ENCODE data around the gene MMP28. TPM values are rescaled to one million over a fixed set of nuclear protein-coding genes. Genes with fewer than 3 reads are reported as not detected.

The MMP28 gene
- polyA plus RNA-seq, 3 donors, result 3.3 to 32.2 (median 18.7) TPM

GRCh38 chr17:35804658-35805192 lies 9.3 kb upstream of the MMP28 start:
- H3K27ac ChIP-seq (ENCODE audit: low read depth, low read length), result no peak overlapping the region
- WGBS, 3 donors, result 17 to 30% (median 25%) methylated on average over 1 of the region's 1 CpG

GRCh38 chr17:35801583-35802224 lies 6.3 kb upstream of the MMP28 start:
- H3K27ac ChIP-seq (ENCODE audit: low read depth, low read length), result no peak overlapping the region

GRCh38 chr17:35799942-35800341 lies 4.5 kb upstream of the MMP28 start:
- no peak overlapping the region for H3K27ac ChIP-seq (ENCODE audit: low read depth, low read length)

More at GRCh38 chr17:35801583-35802224, 6.3 kb upstream of the MMP28 start:
- WGBS, 3 donors, result 39 to 71% (median 43%) methylated on average over 9 of the region's 9 CpGs

GRCh38 chr17:35797918-35798317 lies 2.5 kb upstream of the MMP28 start:
- no peak overlapping the region for H3K27ac ChIP-seq (ENCODE audit: low read depth, low read length)

GRCh38 chr17:35797370-35797769 lies 1.9 kb upstream of the MMP28 start:
- 57 to 72% (median 70%) methylated on average over 4 of the region's 4 CpGs for WGBS, 3 donors
- H3K27ac ChIP-seq (ENCODE audit: low read depth, low read length), result no peak overlapping the region

More at GRCh38 chr17:35797918-35798317, 2.5 kb upstream of the MMP28 start:
- WGBS, 3 donors, result 74 to 88% (median 78%) methylated on average over 5 of the region's 5 CpGs

GRCh38 chr17:35796942-35797341 lies 1.5 kb upstream of the MMP28 start:
- 86 to 94% (median 90%) methylated on average over 1 of the region's 1 CpG for WGBS, 3 donors
- no peak overlapping the region for H3K27ac ChIP-seq (ENCODE audit: low read depth, low read length)

- 30 to 34% (median 33%) methylated on average over 8 of the region's 8 CpGs for WGBS, 3 donors
Observed at GRCh38 chr17:35795871-35796265, 427 bp upstream of the MMP28 start.

GRCh38 chr17:35793257-35793656 lies 2.2 kb downstream of the MMP28 start:
- H3K27ac ChIP-seq (ENCODE audit: low read depth, low read length), result no peak overlapping the region
- WGBS, 3 donors, result 59 to 74% (median 70%) methylated on average over 3 of the region's 3 CpGs

More at GRCh38 chr17:35795871-35796265, 427 bp upstream of the MMP28 start:
- H3K27ac ChIP-seq (ENCODE audit: low read depth, low read length), result no peak overlapping the region

- no peak overlapping the region for H3K27ac ChIP-seq (ENCODE audit: low read depth, low read length)
Observed at GRCh38 chr17:35791681-35792350, 3.6 kb downstream of the MMP28 start.

GRCh38 chr17:35790841-35791240 lies 4.6 kb downstream of the MMP28 start:
- no peak overlapping the region for H3K27ac ChIP-seq (ENCODE audit: low read depth, low read length)

More at GRCh38 chr17:35791681-35792350, 3.6 kb downstream of the MMP28 start:
- WGBS, 3 donors, result 54 to 84% (median 81%) methylated on average over 9 of the region's 9 CpGs

GRCh38 chr17:35788477-35789368 lies 6.7 kb downstream of the MMP28 start:
- H3K27ac ChIP-seq (ENCODE audit: low read depth, low read length), result no peak overlapping the region

More at GRCh38 chr17:35790841-35791240, 4.6 kb downstream of the MMP28 start:
- 92 to 96% (median 96%) methylated on average over 3 of the region's 3 CpGs for WGBS, 3 donors

GRCh38 chr17:35786941-35787432 lies 8.5 kb downstream of the MMP28 start:
- 32 to 64% (median 44%) methylated on average over 3 of the region's 3 CpGs for WGBS, 3 donors
- H3K27ac ChIP-seq (ENCODE audit: low read depth, low read length), result no peak overlapping the region

More at GRCh38 chr17:35788477-35789368, 6.7 kb downstream of the MMP28 start:
- 52 to 53% (median 53%) methylated on average over 2 of the region's 2 CpGs for WGBS, 3 donors

GRCh38 chr17:35784895-35785294 lies 10.5 kb downstream of the MMP28 start:
- no peak overlapping the region for H3K27ac ChIP-seq (ENCODE audit: low read depth, low read length)
- 79 to 91% (median 83%) methylated on average over 2 of the region's 2 CpGs for WGBS, 3 donors

GRCh38 chr17:35780950-35781349 lies 14.5 kb downstream of the MMP28 start:
- WGBS, 3 donors, result 78 to 91% (median 84%) methylated on average over 3 of the region's 3 CpGs
- no peak overlapping the region for H3K27ac ChIP-seq (ENCODE audit: low read depth, low read length)

- WGBS, 3 donors, result 89 to 91% (median 90%) methylated on average over 16 of the region's 16 CpGs
- H3K27ac ChIP-seq (ENCODE audit: low read depth, low read length), result no peak overlapping the region
Observed at GRCh38 chr17:35778641-35779196, 16.7 kb downstream of the MMP28 start.

- no peak overlapping the region for H3K27ac ChIP-seq (ENCODE audit: low read depth, low read length)
- 42 to 69% (median 55%) methylated on average over 6 of the region's 6 CpGs for WGBS, 3 donors
Observed at GRCh38 chr17:35775583-35775982, 19.9 kb downstream of the MMP28 start.

GRCh38 chr17:35775039-35775438 lies 20.4 kb downstream of the MMP28 start:
- H3K27ac ChIP-seq (ENCODE audit: low read depth, low read length), result no peak overlapping the region
- 65 to 78% (median 67%) methylated on average over 5 of the region's 5 CpGs for WGBS, 3 donors

GRCh38 chr17:35774499-35774898 lies 20.9 kb downstream of the MMP28 start:
- WGBS, 3 donors, result 43 to 64% (median 62%) methylated on average over 5 of the region's 5 CpGs
- H3K27ac ChIP-seq (ENCODE audit: low read depth, low read length), result no peak overlapping the region
